AG04450 (cell line): Measurements from ENCODE around the gene RNF180. TPM values are rescaled to one million over a fixed set of nuclear protein-coding genes. Genes with fewer than 3 reads are reported as not detected.

Source experiments
- CTCF ChIA-PET: fragments of 300-600, 350-600 bp; formaldehyde crosslinking; extraction: SDS; loops from one replicate; lab custom pipeline; 2022; ENCODE audit warnings: antibody characterized with exemption, inconsistent platforms; lab: Charles Lee
- POLR2A ChIA-PET: fragments of 350-600 bp; formaldehyde crosslinking; extraction: SDS; loops from one replicate; lab custom pipeline; 2021; ENCODE audit warnings: antibody characterized with exemption, inconsistent platforms; lab: Yijun Ruan, JAX
- DNase-seq: peaks from one replicate; pipeline ENCODE4 v3.0.0-alpha.2; 2011; ENCODE audit warnings: low read depth, low spot score
- H3K27ac ChIP-seq: one replicate; pipeline ENCODE4 v1.5.1; 2012; ENCODE audit warnings: low read depth, low read length, control low read depth
- H3K27me3 ChIP-seq: one replicate; pipeline ENCODE4 v1.6.0; 2012; ENCODE audit warnings: low read length; ENCODE audit not compliant: control insufficient read depth, insufficient read depth
- H3K4me3 ChIP-seq: 2 replicates; pipeline ENCODE4 v1.5.1; 2011; ENCODE audit warnings: mild to moderate bottlenecking, low read depth, low read length, control low read depth
- H3K9me3 ChIP-seq: 2 replicates; pipeline ENCODE4 v1.5.1; 2012; ENCODE audit warnings: low read length; ENCODE audit not compliant: control insufficient read depth, insufficient read depth
- CTCF ChIP-seq: IDR thresholded peaks from 2 replicates; pipeline ENCODE4 v1.5.1; 2011; ENCODE audit warnings: low read depth, low read length, control low read depth, inconsistent platforms
- polyA plus RNA-seq: library from polyadenylated mRNA; depleted of rRNA; stranded (reverse); fragments of >200 nt; gene quantifications from 2 replicates; pipeline ENCODE4 v1.2.3, GENCODE V29; 2011

Gene RNF180
- polyA plus RNA-seq, 1 experiment = 0.02 TPM

DNA sequence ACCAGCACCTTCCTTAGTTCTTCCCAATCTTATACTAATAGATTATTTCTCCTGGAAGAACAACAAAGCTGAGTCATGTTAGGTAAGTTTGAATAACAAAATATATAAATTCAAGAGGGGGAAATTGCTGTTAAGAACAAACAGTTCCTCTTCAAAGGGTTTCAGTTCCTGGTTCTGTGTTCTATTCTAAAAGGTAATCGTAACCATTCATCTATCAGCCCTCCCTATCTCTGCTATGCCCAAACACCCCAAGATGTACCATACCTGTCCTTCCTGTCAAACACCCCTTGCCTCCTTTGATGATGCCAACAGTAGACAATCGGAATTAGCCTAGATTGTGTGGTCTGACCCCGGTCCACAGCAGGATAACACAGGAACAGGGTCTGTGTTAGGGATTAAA is 4.2 kb upstream of the RNF180 start:
- no peak for DNase-seq
- no peak for TF ChIP-seq CTCF
- Histone ChIP-seq H3K27ac (no peak overlapping the region), H3K9me3 (no peaks in the 10 kb centered on the region; the same call in 1 of the 2 replicates), H3K27me3 (peaks cover 15% of the 10 kb centered on the region), H3K4me3 (no peak overlapping the region)
- ChIA-PET CTCF (interaction anchor here (0.6 to 2.0 kb wide), 2 partner anchors 13 to 252 kb away, joined by 3 to 7 read pairs; no protein-coding TSS in a partner anchor), POLR2A (no interaction called here)

GRCh38 chr5:64163135-64163534 is 2.5 kb upstream of the RNF180 start:
- no peak for DNase-seq
- no peak overlapping the region for H3K27ac ChIP-seq
- no peaks in the 10 kb centered on the region; the same call in 1 of the 2 replicates for H3K9me3 ChIP-seq
- CTCF ChIA-PET = interaction anchor here (0.7 kb wide), 1 partner anchor 15 kb away, joined by 3 read pairs; no protein-coding TSS in a partner anchor
- TF ChIP-seq CTCF = no peak
- POLR2A ChIA-PET = no interaction called here
- no peak overlapping the region for H3K4me3 ChIP-seq
- peaks cover 20% of the 10 kb centered on the region for H3K27me3 ChIP-seq

DNA sequence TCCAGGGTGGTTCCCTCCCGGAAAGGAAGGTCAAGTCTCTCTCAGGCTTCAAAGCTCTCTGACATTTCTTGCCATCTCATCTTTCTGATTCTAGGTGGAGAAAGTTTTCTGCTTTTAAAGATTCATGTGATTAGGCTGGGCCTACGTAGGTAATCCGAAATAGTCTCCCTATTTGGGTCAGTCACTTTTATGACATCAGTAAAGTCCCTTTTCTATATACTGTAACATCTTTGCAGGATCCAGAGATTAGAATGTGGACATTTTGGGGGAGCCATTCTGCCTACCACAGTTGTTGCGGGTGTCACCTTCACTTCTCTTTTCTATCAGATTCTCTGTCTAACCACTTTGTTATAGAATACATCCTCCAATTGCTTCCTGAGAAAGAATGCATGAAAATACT is 1.9 kb upstream of the RNF180 start:
- H3K9me3 ChIP-seq = no peaks in the 10 kb centered on the region; the same call in 1 of the 2 replicates
- ChIA-PET POLR2A (no interaction called here), CTCF (no interaction called here)
- no peak for TF ChIP-seq CTCF
- no peak overlapping the region for H3K27ac ChIP-seq
- no peak for DNase-seq
- H3K4me3 ChIP-seq = no peak overlapping the region
- H3K27me3 ChIP-seq = peaks cover 20% of the 10 kb centered on the region

DNA sequence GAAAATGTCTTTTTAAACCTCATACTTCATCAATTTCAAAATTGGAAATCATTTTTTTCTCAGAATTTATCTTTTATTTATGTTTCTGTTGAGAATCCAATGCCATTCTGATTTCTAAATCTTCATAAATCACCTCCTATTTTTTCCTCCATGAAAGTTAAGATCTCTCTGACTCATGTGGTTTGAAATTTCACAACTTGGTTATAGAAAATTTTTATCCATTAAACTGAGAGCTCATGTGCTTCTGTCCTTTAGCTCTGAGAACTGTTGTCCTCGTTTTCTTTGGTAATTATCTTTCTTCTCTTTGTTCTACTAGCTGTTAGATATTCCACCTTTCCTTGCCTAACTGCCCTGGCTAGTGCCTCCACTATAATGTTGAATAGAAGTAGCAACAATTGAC is 1.5 kb upstream of the RNF180 start:
- H3K27ac ChIP-seq = no peak overlapping the region
- no peaks in the 10 kb centered on the region; the same call in 1 of the 2 replicates for H3K9me3 ChIP-seq
- TF ChIP-seq CTCF = no peak
- no peak overlapping the region for H3K4me3 ChIP-seq
- POLR2A ChIA-PET = no interaction called here
- no peak for DNase-seq
- peaks cover 20% of the 10 kb centered on the region for H3K27me3 ChIP-seq
- CTCF ChIA-PET = no interaction called here

- Histone ChIP-seq H3K4me3 (no peak overlapping the region), H3K27ac (no peak overlapping the region), H3K27me3 (peaks cover 20% of the 10 kb centered on the region), H3K9me3 (no peaks in the 10 kb centered on the region; the same call in 1 of the 2 replicates)
- TF ChIP-seq CTCF = no peak
- ChIA-PET POLR2A (no interaction called here), CTCF (no interaction called here)
- DNase-seq = no peak
These were observed 513 bp upstream of the RNF180 start for GRCh38 chr5:64165160-64165499.
